HG02938 (cell line): ENCODE measurements around the gene IL6.
"Not testable (repeated sequence)": the region's sequence is repeated elsewhere in the genome, so short reads cannot be mapped to it uniquely, and the experiment has no call there.

Experiments
- ATAC-seq: cut with Tn5 transposase; IDR thresholded peaks from one replicate; pipeline ENCODE4 v1.9.1; 2021; ENCODE audit warnings: mild to moderate bottlenecking, moderate library complexity; ENCODE audit not compliant: unreplicated experiment

Gene IL6

DNA sequence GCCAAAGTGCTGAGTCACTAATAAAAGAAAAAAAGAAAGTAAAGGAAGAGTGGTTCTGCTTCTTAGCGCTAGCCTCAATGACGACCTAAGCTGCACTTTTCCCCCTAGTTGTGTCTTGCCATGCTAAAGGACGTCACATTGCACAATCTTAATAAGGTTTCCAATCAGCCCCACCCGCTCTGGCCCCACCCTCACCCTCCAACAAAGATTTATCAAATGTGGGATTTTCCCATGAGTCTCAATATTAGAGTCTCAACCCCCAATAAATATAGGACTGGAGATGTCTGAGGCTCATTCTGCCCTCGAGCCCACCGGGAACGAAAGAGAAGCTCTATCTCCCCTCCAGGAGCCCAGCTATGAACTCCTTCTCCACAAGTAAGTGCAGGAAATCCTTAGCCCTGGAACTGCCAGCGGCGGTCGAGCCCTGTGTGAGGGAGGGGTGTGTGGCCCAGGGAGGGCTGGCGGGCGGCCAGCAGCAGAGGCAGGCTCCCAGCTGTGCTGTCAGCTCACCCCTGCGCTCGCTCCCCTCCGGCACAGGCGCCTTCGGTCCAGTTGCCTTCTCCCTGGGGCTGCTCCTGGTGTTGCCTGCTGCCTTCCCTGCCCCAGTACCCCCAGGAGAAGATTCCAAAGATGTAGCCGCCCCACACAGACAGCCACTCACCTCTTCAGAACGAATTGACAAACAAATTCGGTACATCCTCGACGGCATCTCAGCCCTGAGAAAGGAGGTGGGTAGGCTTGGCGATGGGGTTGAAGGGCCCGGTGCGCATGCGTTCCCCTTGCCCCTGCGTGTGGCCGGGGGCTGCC lies at the start of gene IL6:
TSS of gene IL6 (plus strand) at position 294 of the 807 bp plus-strand sequence. CDS start at position 357, 63 bp downstream.
- ATAC-seq, result no peak

DNA sequence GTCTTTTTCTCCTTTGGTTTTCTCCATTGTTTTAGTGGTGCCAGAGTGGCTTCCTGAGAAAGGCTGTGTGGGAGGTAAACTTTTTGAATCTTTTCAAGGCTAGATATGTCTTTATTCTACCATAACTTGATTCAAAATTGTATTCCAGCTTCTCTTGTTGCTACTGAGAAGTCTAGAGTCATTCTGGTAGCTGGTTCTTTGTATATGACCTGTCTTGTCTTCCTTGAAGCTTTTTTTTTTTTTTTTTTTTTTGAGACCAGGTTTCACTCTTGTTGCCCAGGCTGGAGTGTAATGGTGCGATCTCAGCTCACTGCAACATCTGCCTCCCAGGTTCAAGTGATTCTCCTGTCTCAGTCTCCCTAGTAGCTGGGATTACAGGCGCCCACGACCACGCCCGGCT lies 49.7 kb upstream of the IL6 start:
- ATAC-seq, result not testable (repeated sequence)

DNA sequence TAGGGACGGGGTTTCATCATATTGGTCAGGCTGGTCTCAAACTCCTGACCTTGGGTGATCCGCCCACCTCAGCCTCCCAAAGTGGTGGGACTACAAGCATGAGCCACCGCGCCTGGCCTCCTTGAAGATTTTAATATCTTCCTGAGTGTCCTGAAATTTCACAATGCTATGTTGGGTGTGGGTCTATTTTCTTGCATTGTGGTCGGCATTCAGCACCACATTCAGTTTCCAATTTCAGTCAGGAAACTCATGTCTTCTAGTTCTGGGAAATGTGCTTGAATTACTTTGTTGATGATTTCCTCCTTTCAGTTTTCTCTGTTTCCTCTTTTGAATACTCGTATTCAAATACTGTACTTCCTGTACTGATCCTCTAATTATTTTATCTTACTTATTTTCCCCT lies 49.3 kb upstream of the IL6 start:
- no peak for ATAC-seq

DNA sequence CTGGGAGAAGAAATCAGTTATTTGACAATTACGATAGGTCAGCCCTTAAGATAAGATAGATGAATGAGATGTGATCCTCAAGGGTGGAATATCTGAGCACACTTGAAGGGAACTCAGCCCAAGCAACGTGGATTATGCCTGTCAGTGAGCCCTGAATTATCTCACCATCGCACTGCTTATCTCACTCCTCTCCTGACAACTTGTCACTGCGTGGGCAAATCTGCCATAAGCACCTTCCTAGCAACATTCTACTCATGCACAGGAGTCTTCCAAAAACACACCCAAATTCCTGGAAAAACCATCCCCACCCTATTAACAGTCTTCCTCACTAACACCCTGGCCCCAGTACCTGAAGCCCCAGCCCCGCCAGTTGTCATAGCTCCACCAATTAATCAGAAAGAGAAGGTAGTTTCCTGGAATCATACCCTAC lies 46.5 kb upstream of the IL6 start:
- ATAC-seq, result no peak

DNA sequence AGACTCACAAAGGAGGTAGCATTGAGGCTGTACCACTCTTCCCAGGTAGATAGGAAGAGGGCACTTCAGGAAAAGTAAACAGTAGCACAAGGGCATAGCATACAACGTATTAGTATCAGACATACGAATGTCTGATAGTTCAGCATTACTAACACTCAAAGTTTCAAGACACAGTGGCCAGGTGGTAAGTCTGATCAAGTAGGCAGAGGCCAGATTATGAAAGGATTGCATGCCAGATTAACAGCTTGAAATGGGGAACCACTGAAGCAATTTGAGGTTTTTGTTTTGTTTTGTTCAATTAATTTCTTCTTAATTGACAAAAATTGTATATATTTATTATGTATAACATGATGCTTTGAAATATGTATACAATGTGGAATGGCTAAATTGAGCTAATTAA lies 45.7 kb upstream of the IL6 start:
- ATAC-seq, result no peak

DNA sequence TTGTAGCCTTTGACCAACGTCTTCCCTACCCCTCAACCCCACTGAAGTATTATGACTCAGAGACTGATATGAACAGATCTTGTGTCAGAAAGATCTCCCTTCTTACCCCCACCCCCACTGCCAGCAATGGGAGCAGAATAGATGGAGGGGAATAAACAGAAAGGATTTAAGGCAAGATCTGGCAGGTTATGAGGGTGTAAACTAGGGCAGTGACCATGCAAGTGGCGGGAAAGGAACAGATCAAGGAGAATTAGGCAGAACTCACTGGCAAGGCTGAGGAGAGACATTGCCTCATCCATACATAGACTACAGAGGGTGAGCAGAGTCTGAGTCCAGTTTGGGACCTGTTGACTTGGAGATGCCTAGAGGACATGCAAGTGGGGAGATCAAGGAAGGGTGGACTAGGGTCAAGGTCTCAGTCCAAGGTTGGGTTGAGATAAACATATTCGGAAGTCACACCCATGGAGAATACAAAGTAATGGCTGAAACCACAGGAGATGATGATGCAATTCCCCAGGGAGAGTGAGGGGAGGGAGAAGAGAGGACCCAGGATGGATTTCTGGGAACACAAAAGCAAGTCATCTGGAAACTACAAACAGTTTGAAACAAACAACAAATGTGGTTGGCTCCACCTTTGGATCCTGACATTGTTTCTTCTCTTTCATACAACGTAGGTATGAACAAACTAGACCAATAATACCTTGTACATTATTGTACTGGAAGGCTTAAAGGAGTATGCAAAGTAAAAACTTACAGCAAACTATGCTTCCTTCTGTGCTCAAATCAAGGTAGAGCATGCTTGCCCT lies 44.9 kb upstream of the IL6 start:
- ATAC-seq, result no peak

DNA sequence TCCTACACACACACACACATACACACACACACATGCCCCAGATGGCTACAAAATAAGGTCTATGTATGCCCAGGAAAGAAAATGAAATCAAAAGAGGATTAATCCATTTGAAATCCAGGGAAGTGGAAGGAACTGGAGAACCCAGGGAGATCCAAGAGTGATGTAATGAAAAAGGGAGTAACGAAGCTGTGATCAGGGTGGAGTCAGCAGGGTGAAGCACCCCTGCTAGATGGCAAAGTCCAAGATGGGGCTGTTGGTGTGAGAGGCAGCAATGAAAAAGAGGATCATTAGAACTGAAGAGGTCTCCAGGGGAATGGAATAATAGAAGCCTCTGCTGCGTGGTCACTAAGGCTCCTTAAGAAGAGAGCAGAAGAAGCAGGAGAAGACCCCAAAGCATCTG lies 43.6 kb upstream of the IL6 start:
- no peak for ATAC-seq

DNA sequence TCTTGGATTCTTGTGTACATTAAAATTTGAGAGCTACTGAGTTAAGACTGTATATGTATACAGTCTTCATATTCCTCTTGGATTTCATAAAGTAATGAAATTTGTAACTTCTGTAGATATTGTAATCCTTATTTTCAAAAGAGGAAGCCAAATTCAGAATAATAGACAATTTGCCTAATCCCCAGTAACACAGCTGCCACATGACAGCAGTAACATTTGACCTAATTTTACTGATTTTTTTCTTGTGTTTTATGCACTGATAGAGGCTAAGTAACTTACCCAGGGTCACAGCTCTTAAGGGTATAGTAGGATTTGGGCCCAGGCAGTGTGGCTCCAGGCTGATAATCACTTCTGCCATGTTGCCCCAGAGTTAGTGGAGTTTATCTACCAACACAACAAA lies 40.4 kb upstream of the IL6 start:
- ATAC-seq, result no peak

DNA sequence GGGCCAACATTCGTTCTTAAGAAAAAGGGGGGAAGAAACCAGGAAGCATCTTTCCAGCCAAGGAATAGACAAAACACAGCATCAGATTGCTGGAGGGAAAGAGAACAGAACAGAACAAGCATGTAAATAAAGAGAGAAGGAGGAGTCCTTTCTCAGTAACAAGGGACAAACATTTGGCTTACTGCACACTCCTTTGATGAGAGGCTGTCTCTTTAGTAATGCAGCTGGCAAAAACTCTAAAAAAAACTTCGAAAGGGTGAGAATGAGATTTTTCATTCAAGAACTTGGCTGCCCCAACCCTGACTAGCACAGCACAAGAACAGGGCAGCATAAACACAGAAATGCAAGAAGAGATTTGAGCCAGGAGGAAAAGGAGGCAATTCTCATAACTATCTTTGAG lies 38.9 kb upstream of the IL6 start:
- no peak for ATAC-seq

DNA sequence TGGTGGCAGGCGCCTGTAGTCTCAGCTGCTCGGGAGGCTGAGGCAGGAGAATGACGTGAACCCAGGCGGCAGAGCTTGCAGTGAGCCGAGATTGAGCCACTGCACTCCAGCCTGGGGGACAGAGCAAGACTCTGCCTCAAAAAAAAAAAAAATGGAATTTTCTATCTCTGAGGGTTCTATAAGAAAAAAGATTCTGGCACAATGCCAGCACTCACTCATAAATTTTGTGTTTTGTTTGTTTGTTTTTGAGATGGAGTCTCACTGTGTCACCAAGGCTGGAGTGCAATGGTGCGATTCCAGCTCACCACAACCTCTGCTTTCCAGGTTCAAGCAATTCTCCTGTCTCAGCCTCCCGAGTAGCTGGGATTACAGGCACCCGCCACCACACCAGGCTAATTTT lies 38.1 kb upstream of the IL6 start:
- not testable (repeated sequence) for ATAC-seq

DNA sequence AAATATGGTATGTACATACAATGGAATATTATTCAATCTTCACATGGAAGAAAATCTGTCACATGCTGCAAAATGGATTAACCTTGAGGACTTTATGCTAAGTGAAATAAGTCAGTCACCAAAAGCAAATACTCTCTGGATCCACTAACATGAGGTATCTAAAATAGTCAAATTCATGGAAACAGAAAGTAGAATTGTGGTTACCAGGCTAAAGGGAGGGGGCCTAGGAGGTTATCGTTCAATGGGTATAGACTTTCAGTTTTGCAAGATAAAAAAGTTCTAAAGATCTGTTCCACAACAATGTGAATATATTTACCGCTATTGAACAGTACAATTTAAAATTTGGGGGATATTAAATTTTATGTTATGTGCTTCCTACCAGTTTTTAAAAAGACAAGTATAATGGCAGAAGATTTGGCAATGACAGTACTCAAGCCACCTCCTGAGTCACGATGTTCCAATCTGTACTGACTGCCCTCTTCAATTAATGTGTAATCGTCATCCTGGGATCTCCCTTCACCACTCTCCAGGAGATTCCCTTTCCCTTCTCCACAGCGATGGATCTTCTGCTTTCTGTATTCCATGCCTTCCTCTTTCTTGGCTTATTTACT lies 32.3 kb upstream of the IL6 start:
- peak; percentile 66 for ATAC-seq

DNA sequence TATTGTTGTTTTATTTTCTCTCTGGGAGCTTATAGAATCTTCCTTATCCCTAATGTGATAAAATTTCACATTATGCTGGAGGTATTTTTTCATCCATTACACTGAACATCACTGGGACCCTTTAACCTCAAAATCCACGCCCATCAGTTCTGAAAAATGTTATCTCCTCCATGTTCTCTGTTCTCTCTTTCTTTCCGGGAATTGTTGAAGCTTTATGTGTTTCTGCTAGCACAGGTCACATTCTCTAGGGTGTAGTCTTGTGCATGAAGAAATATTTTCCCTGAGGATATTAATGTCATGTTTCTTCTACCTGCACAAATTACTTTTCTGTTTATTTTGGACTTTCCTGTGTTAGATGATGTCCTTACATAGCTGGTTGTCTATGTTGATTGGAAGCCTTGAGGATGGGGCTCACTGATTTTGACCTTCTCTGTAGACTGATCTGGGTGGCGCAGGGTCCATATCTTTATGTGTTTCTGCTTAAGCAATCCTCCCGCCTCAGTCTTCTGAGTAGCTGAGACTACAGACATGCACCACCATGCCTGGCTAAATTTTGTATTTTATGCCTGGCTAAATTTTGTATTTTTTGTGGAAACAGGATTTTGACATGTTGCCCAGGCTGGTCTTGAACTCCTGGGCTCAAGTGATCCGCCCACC lies 31.4 kb upstream of the IL6 start:
- ATAC-seq, result no peak

DNA sequence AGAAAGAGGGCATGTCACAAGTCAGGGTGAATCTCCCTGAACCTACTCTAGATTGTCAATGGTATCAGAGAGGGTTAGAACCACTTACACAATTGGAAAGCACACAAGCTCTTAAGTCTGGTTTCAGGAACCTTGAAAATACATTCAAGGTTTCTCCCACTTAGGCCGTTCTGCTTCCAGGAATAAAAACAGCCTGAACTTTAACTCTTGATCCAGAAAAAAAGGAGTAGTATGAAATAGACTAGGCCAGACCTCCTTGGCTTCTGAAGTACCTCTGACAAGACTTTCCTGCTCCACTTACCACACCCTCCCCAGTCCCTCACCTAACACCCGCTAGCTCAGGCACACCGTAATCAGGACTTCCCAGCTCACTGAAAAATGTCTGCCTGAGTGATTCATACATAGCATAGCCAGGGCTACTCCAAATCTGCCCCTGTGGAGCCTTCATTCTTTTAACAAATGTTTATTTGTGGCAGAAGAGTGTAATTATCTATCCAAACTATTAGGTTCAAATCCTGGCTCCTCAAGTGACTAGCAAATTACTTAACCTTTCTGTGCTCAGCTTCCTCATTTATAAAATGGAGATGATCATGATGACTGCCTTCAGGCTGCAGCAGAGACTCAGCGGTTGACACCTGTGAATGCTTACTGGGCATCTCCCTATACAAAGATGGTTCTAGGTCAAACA lies 30.3 kb upstream of the IL6 start:
- ATAC-seq, result no peak

DNA sequence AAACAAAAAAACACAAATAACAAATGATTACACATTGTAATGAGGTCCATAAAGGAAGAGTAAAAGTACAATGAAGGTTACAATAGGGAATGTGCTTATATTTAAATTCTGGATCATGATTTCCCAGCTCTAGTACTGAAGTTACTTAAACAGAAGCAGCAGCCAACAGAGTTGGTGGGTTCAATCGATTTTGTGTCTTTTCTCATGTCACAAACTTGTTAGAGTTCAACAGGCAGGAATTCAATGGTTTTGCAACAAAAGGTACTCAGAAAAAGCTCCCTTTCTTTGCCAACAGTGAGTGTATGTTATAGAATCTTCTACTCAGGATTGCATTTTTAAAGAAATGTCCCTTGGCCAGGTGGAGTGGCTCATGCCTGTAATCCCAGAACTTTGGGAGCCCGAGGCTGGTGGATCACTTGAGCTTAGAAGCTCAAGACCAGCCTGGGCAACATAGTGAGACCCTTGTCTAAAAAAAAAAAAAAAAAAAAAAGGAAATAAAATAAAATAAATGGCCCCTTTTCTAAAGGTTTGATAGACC lies 29.6 kb upstream of the IL6 start:
- no peak for ATAC-seq

DNA sequence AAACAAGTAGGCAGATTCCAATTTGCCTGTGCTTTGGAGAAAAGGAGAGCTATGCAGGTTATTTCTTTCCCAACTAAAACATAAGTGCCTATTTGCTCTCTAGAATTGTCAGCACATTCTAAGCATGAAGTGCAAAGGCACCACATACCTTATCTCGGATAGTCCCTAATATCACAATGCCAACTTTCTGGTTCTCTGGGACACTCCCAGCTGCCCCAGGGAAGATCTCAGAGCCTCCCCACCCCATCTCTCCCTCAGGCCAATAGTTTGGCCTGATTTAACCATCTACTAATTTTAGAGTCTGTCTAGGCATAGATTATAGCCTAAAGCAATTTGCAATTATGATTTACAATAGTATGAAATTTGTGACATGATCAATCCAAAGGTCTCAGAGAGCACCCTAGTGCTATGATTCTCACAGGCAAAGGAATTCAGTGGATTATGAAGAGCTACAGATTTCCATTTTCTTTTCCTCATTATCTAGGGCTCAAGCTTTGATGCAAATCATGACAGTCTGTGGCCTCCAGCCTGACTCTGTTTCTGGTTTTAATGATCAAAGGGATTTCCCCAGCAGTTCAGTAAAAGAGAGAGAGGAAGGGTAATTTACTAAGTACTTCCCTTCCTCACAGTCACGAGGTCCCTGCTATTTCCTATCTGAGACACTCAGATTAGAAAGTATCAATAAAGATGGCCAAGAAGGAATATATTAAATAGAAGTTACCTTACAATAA lies 29.0 kb upstream of the IL6 start:
- peak; percentile 66 for ATAC-seq

DNA sequence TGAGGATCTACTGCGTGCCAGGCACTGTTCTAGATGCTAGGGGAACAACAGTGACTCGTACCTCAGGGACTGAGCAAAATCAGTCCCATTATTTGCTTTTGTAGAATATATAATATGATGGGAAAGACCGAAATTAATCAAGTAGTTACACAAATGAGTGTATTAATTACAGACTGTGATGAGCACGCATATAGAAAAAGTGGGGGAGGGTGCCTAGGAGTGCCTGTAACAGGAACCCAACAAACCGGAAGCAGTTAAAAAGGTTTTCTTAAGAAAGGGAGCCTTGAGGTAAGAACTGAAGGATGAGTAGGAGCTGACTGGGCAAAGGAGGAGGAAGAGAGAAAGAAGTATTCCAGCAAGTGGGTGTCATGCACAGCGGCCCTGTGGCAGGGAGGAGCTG lies 28.2 kb upstream of the IL6 start:
- ATAC-seq, result no peak

DNA sequence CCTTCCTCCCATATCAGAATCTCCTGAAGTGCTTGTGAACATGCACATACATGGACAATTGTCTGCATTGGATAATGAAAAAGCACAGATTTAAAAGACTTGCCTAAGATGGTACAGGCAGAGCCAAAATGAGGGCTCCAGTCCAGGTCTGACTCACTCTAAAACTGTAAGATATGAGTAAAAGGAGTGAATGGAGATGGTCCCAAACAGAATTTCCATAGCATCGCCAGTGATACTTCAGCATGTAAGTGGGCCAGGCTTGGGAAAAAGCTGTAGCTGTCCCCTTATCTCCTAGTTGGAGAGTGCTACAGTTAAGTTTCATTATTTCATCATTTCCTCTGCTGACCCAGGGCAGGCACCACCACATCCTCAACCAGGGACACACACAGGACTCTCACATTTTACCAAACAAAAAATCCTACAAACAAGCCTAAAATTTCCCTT lies 26.4 kb upstream of the IL6 start:
- ATAC-seq, result no peak

DNA sequence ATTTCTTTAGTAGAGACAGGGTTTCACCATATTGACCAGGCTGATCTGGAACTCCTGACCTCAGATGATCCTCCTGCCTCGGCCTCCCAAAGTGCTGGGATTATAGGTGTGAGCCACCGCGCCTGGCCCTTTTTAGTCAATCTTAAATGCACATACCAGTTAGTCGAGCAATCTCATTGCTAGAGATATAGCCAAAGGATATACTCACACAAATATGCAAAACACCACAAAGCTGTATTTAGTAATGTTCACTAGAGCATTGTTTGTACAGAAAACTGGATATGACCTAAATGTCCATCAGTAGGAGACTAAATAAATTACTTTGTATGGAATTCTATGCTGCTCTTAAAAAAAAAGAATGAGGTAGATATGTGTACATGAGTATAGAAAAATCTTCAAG lies 24.5 kb upstream of the IL6 start:
- ATAC-seq, result no peak

DNA sequence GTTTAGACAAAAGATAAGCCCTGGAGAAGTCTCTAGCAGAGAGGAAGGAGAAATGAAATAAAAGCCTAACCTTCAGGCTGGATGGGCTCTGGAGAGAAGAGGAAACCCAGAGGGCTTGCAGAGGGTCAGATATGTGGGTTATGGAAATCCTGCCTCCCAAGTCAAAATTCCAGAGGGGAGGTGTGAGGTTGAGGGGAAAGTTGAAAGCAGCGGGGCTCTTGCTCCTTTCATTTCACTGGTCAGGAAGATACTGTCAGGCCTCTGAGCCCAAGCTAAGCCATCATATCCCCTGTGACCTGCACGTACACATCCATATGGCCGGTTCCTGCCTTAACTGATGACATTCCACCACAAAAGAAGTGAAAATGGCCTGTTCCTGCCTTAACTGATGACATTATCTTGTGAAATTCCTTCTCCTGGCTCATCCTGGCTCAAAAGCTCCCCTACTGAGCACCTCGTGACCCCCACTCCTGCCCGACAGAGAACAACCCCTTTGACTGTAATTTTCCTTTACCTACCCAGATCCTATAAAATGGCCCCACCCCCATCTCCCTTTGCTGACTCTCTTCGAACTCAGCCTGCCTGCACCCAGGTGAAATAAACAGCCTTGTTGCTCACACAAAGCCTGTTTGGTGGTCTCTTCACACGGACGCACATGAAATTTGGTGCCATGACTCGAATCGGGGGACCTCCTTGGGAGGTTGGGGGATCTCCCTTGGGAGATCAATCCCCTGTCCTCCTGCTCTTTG lies 23.7 kb upstream of the IL6 start:
- ATAC-seq, result not testable (repeated sequence)
